Measurements from ENCODE around the gene COL16A1. TPM values are rescaled to one million over a fixed set of nuclear protein-coding genes. Genes with fewer than 3 reads are reported as not detected.
A peak's percentile ranks its signal among the peaks of the same experiment; 100 is the strongest.

COL16A1 gene
- total RNA-seq, 1 donor from 2014 or later = 90.7 TPM

- TF ChIP-seq CTCF (IDR thresholded peaks at IDR 0.05) = peak; percentile 35
- DNase-seq (ENCODE audit: extremely low spot score, unreplicated experiment) = peak; percentile 89
- H3K27ac Mint-ChIP-seq (ENCODE audit: unreplicated experiment) = peak overlapping the region; percentile 94
These were observed 1.5 kb upstream of the COL16A1 start for GRCh38 chr1:31705080-31705866.

GRCh38 chr1:31704271-31705079 is 658 bp upstream of the COL16A1 start:
- no peaks in the 10 kb centered on the region for H3K27me3 Mint-ChIP-seq (ENCODE audit: unreplicated experiment)
- DNase-seq (ENCODE audit: extremely low spot score, unreplicated experiment) = no peak
- peak overlapping the region; percentile 94 for H3K27ac Mint-ChIP-seq (ENCODE audit: unreplicated experiment)

More at GRCh38 chr1:31705080-31705866, 1.5 kb upstream of the COL16A1 start:
- Mint-ChIP-seq H3K4me1 (ENCODE audit: unreplicated experiment) (peaks cover 85% of the 10 kb centered on the region), H3K4me3 (ENCODE audit: unreplicated experiment) (peak overlapping the region; percentile 30), H3K27me3 (ENCODE audit: unreplicated experiment) (no peaks in the 10 kb centered on the region), H3K36me3 (ENCODE audit: unreplicated experiment) (no peaks in the 10 kb centered on the region), H3K9me3 (ENCODE audit: unreplicated experiment) (no peaks in the 10 kb centered on the region)

GRCh38 chr1:31702836-31703404 is 897 bp downstream of the COL16A1 start:
- no peaks in the 10 kb centered on the region for H3K27me3 Mint-ChIP-seq (ENCODE audit: unreplicated experiment)
- H3K36me3 Mint-ChIP-seq (ENCODE audit: unreplicated experiment) = peaks cover 2% of the 10 kb centered on the region
- TF ChIP-seq CTCF (IDR thresholded peaks at IDR 0.05) = no peak
- H3K27ac Mint-ChIP-seq (ENCODE audit: unreplicated experiment) = no peak overlapping the region
- no peaks in the 10 kb centered on the region for H3K9me3 Mint-ChIP-seq (ENCODE audit: unreplicated experiment)
- DNase-seq (ENCODE audit: extremely low spot score, unreplicated experiment) = no peak
- peaks cover 80% of the 10 kb centered on the region for H3K4me1 Mint-ChIP-seq (ENCODE audit: unreplicated experiment)
- peak overlapping the region; percentile 63 for H3K4me3 Mint-ChIP-seq (ENCODE audit: unreplicated experiment)

More at GRCh38 chr1:31704271-31705079, 658 bp upstream of the COL16A1 start:
- peak overlapping the region; percentile 30 for H3K4me3 Mint-ChIP-seq (ENCODE audit: unreplicated experiment)
- no peak for TF ChIP-seq CTCF (IDR thresholded peaks at IDR 0.05)
- H3K36me3 Mint-ChIP-seq (ENCODE audit: unreplicated experiment) = no peaks in the 10 kb centered on the region
- no peaks in the 10 kb centered on the region for H3K9me3 Mint-ChIP-seq (ENCODE audit: unreplicated experiment)
- H3K4me1 Mint-ChIP-seq (ENCODE audit: unreplicated experiment) = peaks cover 88% of the 10 kb centered on the region

- TF ChIP-seq CTCF (IDR thresholded peaks at IDR 0.05) = no peak
- Mint-ChIP-seq H3K9me3 (ENCODE audit: unreplicated experiment) (no peaks in the 10 kb centered on the region), H3K36me3 (ENCODE audit: unreplicated experiment) (peaks cover 10% of the 10 kb centered on the region), H3K27me3 (ENCODE audit: unreplicated experiment) (no peaks in the 10 kb centered on the region), H3K4me1 (ENCODE audit: unreplicated experiment) (peaks cover 71% of the 10 kb centered on the region), H3K4me3 (ENCODE audit: unreplicated experiment) (peak overlapping the region; percentile 50), H3K27ac (ENCODE audit: unreplicated experiment) (peak overlapping the region; percentile 89)
- DNase-seq (ENCODE audit: extremely low spot score, unreplicated experiment) = peak; percentile 94
These were observed 2.6 kb downstream of the COL16A1 start for GRCh38 chr1:31701091-31701736.
